Measurements from ENCODE around the gene STUB1.

STUB1 gene

DNA sequence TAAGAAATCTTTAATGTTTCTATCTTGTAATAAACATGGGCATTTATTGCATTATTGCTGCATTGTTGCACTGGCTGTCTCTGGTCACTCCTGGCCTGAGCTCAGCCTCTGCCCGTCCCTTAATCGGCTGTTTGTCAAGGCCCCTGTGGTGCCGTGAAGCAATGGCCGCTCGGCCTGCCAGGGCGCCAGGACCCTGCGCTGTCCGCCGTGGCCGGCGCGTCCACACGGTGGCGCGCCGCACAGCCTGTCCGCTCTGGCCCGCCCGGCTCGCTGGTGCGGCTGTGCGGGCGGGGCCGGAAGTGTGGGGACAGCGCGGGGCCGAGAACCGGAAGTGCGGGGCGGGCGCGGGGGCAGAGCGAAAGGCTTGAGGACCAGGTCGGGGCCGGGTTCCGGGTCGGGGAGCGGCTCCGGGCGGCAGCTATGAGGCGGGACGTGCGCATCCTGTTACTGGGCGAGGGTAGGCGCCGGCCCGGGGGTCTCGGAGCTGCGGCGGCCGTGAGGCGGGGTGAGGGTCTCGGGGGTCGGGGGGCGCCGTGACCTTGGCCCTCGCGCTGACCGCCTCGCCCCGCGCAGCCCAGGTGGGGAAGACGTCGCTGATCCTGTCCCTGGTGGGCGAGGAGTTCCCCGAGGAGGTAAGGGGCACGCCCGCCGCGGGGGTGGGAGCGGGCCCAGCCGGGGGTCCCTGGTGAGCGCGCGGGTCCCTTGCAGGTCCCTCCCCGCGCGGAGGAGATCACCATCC lies 12.3 kb upstream of the STUB1 start, which contains the start of gene RHOT2:
RHOT2 (plus strand) TSS at position 353 of the 739 bp plus-strand sequence; CDS start at position 421, 68 bp downstream.
- TF ChIP-seq, protein P1, sequence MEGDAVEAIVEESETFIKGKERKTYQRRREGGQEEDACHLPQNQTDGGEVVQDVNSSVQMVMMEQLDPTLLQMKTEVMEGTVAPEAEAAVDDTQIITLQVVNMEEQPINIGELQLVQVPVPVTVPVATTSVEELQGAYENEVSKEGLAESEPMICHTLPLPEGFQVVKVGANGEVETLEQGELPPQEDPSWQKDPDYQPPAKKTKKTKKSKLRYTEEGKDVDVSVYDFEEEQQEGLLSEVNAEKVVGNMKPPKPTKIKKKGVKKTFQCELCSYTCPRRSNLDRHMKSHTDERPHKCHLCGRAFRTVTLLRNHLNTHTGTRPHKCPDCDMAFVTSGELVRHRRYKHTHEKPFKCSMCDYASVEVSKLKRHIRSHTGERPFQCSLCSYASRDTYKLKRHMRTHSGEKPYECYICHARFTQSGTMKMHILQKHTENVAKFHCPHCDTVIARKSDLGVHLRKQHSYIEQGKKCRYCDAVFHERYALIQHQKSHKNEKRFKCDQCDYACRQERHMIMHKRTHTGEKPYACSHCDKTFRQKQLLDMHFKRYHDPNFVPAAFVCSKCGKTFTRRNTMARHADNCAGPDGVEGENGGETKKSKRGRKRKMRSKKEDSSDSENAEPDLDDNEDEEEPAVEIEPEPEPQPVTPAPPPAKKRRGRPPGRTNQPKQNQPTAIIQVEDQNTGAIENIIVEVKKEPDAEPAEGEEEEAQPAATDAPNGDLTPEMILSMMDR (conservative IDR thresholded peaks at IDR 0.05; ENCODE audit: low read length) = peak; percentile 49
- peak; percentile 87 for DNase-seq (ENCODE audit: low read depth)
- peak within 1 kb of the TSS; percentile 74 for H3K4me3 ChIP-seq (ENCODE audit: low read length)

DNA sequence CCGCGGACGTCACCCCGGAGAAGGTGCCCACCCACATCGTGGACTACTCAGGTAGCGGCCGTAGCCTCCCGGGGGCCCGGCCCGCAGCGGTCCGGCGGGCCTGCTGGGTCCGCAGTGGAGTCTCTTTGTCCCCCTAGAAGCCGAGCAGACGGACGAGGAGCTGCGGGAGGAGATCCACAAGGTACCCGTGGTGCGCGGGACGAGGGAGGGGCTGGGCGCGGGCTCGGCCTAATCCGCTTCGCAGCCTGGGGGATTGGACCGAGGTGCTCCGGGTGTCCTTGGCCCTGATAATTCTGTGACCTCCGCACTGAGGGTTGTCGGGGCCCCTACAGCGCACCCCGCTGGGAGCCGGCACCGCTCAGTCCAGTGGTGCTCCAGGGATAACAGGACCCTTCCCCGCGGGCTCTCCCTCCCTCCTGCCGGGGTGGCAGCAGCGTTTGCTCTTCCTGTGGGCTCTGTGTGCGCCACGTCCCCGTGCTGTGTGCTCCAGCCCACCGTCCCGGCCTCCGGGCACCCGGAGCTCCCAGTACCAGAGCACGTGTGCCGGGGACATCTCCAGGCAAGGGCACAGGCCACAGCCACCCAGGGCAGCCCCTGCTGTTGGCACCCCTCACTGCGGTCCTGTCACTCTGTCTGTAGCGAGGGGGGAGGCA lies 11.6 kb upstream of the STUB1 start:
- peak overlapping the region; percentile 74 for H3K4me3 ChIP-seq (ENCODE audit: low read length)
- TF ChIP-seq, protein P1 (conservative IDR thresholded peaks at IDR 0.05; ENCODE audit: low read length) = no peak
- DNase-seq (ENCODE audit: low read depth) = no peak

DNA sequence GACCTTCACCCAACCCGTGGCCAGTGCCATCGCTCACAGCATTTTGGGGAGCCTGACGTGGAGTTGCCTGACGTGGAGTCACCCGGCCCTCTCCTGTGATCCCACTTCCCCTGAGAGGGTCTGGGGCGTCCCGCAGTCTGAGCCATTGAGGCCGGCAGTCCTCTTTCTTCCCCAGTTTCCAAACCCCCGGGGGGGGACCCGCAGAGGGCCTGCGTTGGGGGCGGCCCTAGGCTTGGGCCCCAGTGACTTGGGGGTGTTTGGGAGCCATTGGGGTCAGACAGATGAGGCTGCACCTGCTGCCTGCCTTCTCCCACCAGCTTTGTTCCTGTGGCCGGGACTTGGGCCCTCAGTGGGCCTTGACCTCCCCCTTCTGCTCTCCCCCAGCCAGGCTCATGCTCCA lies 10.5 kb upstream of the STUB1 start:
- no peak for DNase-seq (ENCODE audit: low read depth)
- peak overlapping the region; percentile 74; the same call in 1 of the 2 replicates for H3K4me3 ChIP-seq (ENCODE audit: low read length)
- TF ChIP-seq, protein P1 (conservative IDR thresholded peaks at IDR 0.05; ENCODE audit: low read length) = no peak

DNA sequence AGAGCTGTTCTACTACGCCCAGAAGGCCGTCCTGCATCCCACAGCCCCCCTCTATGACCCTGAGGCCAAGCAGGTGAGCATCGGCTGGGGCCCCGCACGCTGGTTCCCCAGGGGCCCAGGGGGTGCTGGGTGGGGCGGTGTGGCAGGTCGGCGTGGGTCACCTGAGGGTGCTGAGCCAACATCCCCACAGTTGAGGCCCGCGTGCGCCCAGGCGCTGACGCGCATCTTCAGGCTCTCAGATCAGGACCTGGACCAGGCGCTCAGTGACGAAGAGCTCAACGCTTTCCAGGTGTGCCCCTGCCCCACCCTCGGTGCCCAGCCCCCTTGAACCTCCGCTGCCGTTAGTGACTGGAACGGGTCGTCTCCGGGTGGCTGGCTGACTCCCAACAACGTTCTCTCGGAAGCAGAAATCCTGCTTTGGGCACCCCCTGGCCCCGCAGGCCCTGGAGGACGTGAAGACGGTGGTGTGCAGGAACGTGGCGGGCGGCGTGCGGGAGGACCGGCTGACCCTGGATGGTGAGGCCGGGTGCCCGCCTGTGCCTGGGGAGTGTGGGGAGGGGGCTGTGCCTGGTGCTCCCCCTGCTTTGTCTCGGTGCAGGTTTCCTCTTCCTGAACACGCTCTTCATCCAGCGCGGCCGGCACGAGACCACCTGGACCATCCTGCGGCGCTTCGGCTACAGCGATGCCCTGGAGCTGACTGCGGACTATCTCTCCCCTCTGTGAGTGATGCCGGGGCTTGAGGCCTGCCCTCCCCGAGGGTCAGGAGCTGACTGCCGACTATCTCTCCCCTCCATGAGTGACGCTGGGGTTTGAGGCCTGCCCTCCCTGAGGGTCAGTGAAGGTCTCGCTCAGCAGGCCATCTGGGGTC lies 9.5 kb upstream of the STUB1 start:
- H3K4me3 ChIP-seq (ENCODE audit: low read length) = no peak overlapping the region
- DNase-seq (ENCODE audit: low read depth) = no peak
- TF ChIP-seq, protein P1 (conservative IDR thresholded peaks at IDR 0.05; ENCODE audit: low read length) = no peak

DNA sequence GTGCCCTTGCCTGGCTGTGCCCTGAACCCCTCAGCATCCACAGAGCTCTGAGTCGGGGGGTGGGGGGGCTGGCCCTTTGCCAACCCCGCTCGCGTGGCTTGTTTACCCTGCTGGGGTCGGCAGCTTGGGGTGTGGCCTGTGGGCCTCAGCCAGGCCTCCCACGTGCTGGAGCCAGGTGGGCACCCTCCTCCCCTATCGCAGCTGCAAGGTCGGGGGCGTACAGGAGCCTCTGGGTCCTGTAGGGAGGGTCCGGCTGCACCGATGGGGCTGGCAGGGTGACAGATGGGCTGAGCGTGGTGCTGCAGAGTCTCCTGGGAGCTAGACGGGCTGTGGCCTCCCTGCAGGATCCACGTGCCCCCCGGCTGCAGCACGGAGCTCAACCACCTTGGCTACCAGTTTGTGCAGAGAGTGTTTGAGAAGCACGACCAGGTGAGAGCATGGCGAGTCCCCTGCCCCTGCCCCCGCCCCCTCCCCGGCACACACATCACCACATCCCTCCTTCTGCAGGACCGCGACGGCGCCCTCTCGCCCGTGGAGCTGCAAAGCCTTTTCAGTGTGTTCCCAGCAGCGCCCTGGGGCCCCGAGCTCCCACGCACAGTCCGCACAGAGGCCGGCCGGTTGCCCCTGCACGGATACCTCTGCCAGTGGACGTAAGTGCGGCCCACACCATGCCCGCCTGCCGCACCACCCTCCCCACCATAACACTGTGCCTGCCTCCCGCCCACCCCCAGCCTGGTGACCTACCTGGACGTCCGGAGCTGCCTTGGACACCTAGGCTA lies 8.7 kb upstream of the STUB1 start:
- TF ChIP-seq, protein P1 (conservative IDR thresholded peaks at IDR 0.05; ENCODE audit: low read length) = no peak
- no peak for DNase-seq (ENCODE audit: low read depth)
- H3K4me3 ChIP-seq (ENCODE audit: low read length) = no peak overlapping the region

DNA sequence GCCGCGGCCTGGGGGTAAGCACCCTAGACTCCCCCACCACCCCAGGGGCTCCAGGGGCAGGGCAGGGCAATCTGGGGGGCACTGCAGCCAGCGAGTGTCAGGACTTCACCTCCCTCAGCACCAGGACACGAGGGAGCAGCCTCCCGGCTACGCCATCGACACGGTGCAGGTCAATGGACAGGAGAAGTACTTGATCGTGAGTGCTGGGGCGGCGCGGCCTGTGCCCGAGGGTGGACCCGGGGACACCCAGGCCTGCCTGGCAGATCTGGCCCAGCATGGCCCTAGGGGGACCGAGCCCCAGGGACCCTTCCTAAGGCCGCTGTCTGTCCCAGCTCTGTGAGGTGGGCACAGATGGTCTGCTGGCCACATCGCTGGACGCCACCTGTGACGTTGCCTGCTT lies 7.8 kb upstream of the STUB1 start:
- DNase-seq (ENCODE audit: low read depth) = no peak
- no peak overlapping the region for H3K4me3 ChIP-seq (ENCODE audit: low read length)
- TF ChIP-seq, protein P1 (conservative IDR thresholded peaks at IDR 0.05; ENCODE audit: low read length) = no peak

All from AG10803 (cell line).